Central memory CD8-positive, alpha-beta T cell (primary cell): ENCODE data around the gene ZFP91.

ENCODE experiments used
- ATAC-seq: fragments of 150-1000 bp; cut with Tn5 transposase; replicated peaks from 2 replicates; pipeline ENCODE4 v1.10.0; 2022; ENCODE audit warnings: mild to moderate bottlenecking, moderate FRiP score, moderate number of reproducible peaks; ENCODE audit not compliant: poor library complexity, severe bottlenecking; ENCODE audit errors: extremely low read depth
- DNase-seq, 2 donors: peaks; one replicate each; pipeline ENCODE4 v3.0.0; 2021; ENCODE audit warnings: low spot score in 2 of 2
- H3K27ac Mint-ChIP-seq: one replicate; pipeline ENCODE4 v1.8.0; 2022; ENCODE audit warnings: low read depth, mild to moderate bottlenecking, moderate library complexity, mixed read lengths
- H3K27me3 Mint-ChIP-seq: one replicate; pipeline ENCODE4 v1.8.0; 2022; ENCODE audit warnings: mixed read lengths
- H3K36me3 Mint-ChIP-seq: one replicate; pipeline ENCODE4 v1.8.0; 2022; ENCODE audit warnings: mild to moderate bottlenecking, moderate library complexity, mixed read lengths; ENCODE audit not compliant: insufficient read depth
- H3K4me1 Mint-ChIP-seq: one replicate; pipeline ENCODE4 v1.8.0; 2022; ENCODE audit warnings: mixed read lengths
- H3K4me3 Mint-ChIP-seq: one replicate; pipeline ENCODE4 v1.8.0; 2022; ENCODE audit warnings: mild to moderate bottlenecking, moderate library complexity, mixed read lengths
- H3K9me3 Mint-ChIP-seq: one replicate; pipeline ENCODE4 v1.8.0; 2022; ENCODE audit warnings: mixed read lengths

The ZFP91 gene

GRCh38 chr11:58625086-58625485 lies 46.2 kb downstream of the ZFP91 start:
- Mint-ChIP-seq H3K4me3 (no peak overlapping the region), H3K36me3 (peaks cover 20% of the 10 kb centered on the region), H3K27me3 (no peaks in the 10 kb centered on the region), H3K4me1 (peaks cover 4% of the 10 kb centered on the region), H3K27ac (no peak overlapping the region), H3K9me3 (no peaks in the 10 kb centered on the region)
- DNase-seq: no peak
- ATAC-seq: no peak

DNA sequence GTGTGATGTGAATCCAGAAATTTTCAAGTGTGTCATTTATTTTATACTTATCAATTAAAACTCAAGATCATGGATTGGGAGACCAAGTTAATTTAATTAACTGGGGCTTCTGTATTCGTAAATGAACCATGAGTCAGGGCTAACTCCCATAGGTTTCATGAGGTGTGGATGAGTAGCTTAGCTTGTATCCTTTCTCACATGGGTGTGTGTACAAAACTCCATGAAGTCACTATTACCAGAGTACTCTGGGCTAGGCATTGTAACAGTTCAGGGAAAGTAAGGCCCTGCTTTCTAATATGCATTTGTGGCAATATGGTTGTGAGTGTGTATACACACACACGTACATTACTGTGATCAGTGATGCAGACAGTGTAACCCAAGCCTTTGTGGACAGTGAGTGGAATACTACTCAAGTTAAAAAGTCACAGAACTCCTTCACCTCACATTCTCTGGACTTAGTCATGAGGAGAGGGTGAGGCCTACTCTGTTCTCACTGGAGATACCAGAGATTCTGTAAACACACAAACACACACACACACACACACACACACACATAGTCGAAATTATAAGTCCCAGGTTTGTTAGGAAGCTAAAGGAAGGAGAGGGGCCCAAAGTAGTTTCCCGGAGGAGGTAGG lies 47.1 kb downstream of the ZFP91 start:
- ATAC-seq: no peak
- H3K4me1 Mint-ChIP-seq: peaks cover 4% of the 10 kb centered on the region
- no peaks in the 10 kb centered on the region for H3K9me3 Mint-ChIP-seq

GRCh38 chr11:58626934-58627483 lies 48.1 kb downstream of the ZFP91 start:
- H3K9me3 Mint-ChIP-seq: no peaks in the 10 kb centered on the region
- H3K27me3 Mint-ChIP-seq: no peaks in the 10 kb centered on the region
- H3K4me3 Mint-ChIP-seq: no peak overlapping the region
- DNase-seq (no peak), ATAC-seq (no peak)
- H3K4me1 Mint-ChIP-seq: peaks cover 4% of the 10 kb centered on the region
- H3K27ac Mint-ChIP-seq: no peak overlapping the region
- H3K36me3 Mint-ChIP-seq: peaks cover 13% of the 10 kb centered on the region

More for the DNA sequence above, 47.1 kb downstream of the ZFP91 start:
- Mint-ChIP-seq H3K27me3 (no peaks in the 10 kb centered on the region), H3K27ac (no peak overlapping the region), H3K4me3 (no peak overlapping the region), H3K36me3 (peaks cover 16% of the 10 kb centered on the region)
- no peak for DNase-seq

DNA sequence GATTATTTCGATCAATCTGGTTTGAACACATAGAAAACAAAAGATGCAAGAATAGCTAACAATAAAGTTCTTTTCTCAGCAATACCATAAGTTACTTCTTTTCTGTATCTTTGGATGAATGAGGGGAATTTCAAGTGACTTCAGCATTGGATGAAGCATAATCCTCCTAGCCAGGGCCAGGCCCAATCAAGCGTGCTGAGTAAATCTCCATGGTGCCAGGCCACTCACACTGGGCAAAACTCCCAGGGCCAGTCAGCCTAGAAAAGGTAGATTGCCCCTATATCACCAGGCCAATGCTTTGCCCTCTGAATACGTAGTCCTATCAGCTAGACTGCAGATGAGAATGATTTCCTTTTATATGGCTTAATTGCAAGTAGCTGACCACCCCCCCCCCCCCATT lies 49.6 kb downstream of the ZFP91 start:
- H3K27me3 Mint-ChIP-seq: no peaks in the 10 kb centered on the region
- no peak for ATAC-seq
- DNase-seq: no peak
- peaks cover 10% of the 10 kb centered on the region for H3K36me3 Mint-ChIP-seq
- H3K9me3 Mint-ChIP-seq: no peaks in the 10 kb centered on the region
- H3K4me1 Mint-ChIP-seq: peaks cover 4% of the 10 kb centered on the region
- peak overlapping the region; percentile 17 for H3K27ac Mint-ChIP-seq
- H3K4me3 Mint-ChIP-seq: no peak overlapping the region

DNA sequence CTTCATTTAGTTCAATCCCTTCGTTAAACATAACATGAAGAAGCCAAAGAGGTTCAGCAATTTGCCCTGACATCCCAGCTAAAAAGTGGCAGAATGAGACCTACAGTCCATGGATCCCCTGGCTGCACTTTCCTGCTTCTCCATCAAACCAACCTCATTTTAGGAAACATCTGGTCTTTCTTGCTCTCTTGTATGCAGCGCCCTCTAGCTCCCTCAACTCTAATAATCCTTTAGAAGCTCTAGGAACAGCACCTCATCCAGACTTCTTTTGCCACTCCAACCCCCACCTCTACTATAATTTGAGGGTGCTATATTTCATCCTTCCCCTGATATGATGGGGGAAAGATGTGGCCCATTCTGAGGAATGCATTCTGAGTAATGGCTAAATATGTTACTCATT lies 51.0 kb downstream of the ZFP91 start:
- no peak for DNase-seq

GRCh38 chr11:58631378-58631777 lies 52.5 kb downstream of the ZFP91 start:
- H3K27ac Mint-ChIP-seq: no peak overlapping the region
- ATAC-seq (no peak), DNase-seq (no peak)
- H3K36me3 Mint-ChIP-seq: peaks cover 4% of the 10 kb centered on the region
- H3K27me3 Mint-ChIP-seq: no peaks in the 10 kb centered on the region
- no peaks in the 10 kb centered on the region for H3K9me3 Mint-ChIP-seq
- peaks cover 4% of the 10 kb centered on the region for H3K4me1 Mint-ChIP-seq
- no peak overlapping the region for H3K4me3 Mint-ChIP-seq

More for the DNA sequence above, 51.0 kb downstream of the ZFP91 start:
- Mint-ChIP-seq H3K4me1 (peaks cover 4% of the 10 kb centered on the region), H3K36me3 (peaks cover 5% of the 10 kb centered on the region), H3K27me3 (no peaks in the 10 kb centered on the region), H3K9me3 (no peaks in the 10 kb centered on the region), H3K27ac (no peak overlapping the region), H3K4me3 (no peak overlapping the region)
- ATAC-seq: no peak

DNA sequence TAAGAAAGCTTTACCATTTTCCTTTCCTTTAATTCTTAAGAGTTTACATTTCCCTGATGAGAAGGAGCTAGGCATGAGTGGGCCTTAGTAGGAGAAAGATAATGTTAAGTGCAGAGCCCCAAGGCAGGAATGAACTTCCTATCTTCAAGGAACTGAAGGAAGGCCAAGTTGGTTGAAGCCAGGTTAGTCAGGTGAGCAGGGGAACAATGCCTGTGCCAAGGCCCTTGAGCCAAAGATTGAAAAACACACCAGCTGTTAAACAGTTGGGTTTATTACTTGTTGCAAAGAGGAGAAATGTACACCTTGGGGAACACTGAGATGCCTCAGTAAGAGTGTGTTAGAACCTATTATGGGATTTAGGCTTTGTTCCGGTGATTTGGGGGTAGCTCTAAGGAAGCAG lies 53.6 kb downstream of the ZFP91 start:
- no peak overlapping the region for H3K4me3 Mint-ChIP-seq
- H3K27ac Mint-ChIP-seq: no peak overlapping the region
- peaks cover 2% of the 10 kb centered on the region for H3K36me3 Mint-ChIP-seq
- H3K9me3 Mint-ChIP-seq: no peaks in the 10 kb centered on the region
- H3K4me1 Mint-ChIP-seq: peaks cover 4% of the 10 kb centered on the region
- DNase-seq: no peak
- no peak for ATAC-seq
- no peaks in the 10 kb centered on the region for H3K27me3 Mint-ChIP-seq

DNA sequence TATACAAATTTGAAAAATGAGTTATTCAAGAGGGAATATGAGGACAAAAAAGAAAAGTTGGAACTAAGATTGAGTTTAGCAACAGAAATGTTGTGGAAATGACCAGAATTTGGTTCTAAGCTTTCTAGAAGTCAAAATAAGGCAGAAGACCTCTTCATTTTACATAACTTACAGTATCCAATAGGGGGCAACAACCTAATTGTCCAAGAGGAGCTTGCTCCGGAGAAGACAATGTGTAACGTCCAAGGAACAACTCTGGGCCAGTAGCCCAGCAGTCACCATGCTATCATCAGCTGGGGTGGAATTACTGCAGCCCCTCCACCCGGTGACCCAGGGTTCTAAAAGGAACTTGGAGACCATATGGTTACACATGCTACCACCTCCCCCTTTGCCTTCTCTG lies 57.7 kb downstream of the ZFP91 start:
- no peak for ATAC-seq
- Mint-ChIP-seq H3K27ac (no peak overlapping the region), H3K27me3 (no peaks in the 10 kb centered on the region), H3K36me3 (peaks cover 3% of the 10 kb centered on the region), H3K4me3 (no peak overlapping the region), H3K4me1 (peaks cover 18% of the 10 kb centered on the region), H3K9me3 (no peaks in the 10 kb centered on the region)
- DNase-seq: no peak

- DNase-seq: no peak
- Mint-ChIP-seq H3K9me3 (no peaks in the 10 kb centered on the region), H3K27me3 (no peaks in the 10 kb centered on the region), H3K4me3 (no peak overlapping the region), H3K36me3 (peaks cover 3% of the 10 kb centered on the region), H3K27ac (no peak overlapping the region), H3K4me1 (peaks cover 22% of the 10 kb centered on the region)
- ATAC-seq: no peak
Measured at GRCh38 chr11:58637371-58637770, 58.5 kb downstream of the ZFP91 start.

DNA sequence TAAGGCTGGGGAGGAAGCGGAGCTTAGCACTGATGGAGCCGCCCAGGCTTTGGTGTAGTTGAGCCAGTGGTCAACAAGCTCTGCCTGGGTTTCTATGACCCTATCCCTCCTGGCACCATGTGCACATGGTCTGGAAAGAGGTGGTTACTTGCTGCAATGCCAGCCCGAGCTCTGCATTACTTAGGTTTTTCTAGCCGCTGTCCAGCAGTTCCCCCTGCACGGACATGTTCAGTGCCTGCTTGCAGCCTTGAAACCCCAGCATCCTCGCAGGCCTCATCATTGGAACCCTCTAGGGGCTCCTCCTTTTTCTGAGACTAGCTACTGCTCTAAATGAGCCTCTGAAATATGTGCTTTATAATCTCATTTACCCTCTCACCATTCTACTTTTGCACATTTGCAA lies 60.2 kb downstream of the ZFP91 start:
- DNase-seq (no peak), ATAC-seq (no peak)
- no peak overlapping the region for H3K27ac Mint-ChIP-seq
- H3K4me1 Mint-ChIP-seq: peaks cover 22% of the 10 kb centered on the region
- H3K9me3 Mint-ChIP-seq: no peaks in the 10 kb centered on the region
- H3K27me3 Mint-ChIP-seq: no peaks in the 10 kb centered on the region
- H3K36me3 Mint-ChIP-seq: peaks cover 3% of the 10 kb centered on the region
- no peak overlapping the region for H3K4me3 Mint-ChIP-seq

DNA sequence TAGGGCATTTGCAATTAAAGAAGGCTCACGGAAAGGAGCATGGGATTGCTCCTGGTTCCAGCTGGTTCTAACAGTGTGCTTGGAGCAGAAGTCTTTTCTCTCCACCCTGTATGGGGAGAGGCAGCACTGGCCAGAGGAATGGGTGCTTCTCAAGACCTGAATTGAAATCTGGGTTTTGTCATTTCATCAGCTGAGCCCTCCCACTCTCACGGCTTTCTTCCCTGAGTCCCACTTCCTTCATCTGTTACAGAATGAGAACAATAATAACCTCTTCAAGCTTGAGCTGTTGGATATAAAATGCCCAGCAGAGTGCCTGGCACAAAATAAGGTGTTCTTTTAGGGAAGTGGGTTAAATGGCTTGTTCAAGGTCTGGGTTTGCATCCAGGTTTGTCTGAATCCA lies 60.8 kb downstream of the ZFP91 start:
- H3K9me3 Mint-ChIP-seq: no peaks in the 10 kb centered on the region
- no peak for DNase-seq
- peaks cover 22% of the 10 kb centered on the region for H3K4me1 Mint-ChIP-seq
- peak overlapping the region; percentile 58 for H3K27ac Mint-ChIP-seq
- peaks cover 4% of the 10 kb centered on the region for H3K36me3 Mint-ChIP-seq
- no peak for ATAC-seq
- no peaks in the 10 kb centered on the region for H3K27me3 Mint-ChIP-seq
- H3K4me3 Mint-ChIP-seq: no peak overlapping the region

- Mint-ChIP-seq H3K36me3 (peaks cover 4% of the 10 kb centered on the region), H3K27me3 (no peaks in the 10 kb centered on the region), H3K27ac (peak overlapping the region; percentile 58), H3K4me1 (peaks cover 22% of the 10 kb centered on the region), H3K4me3 (no peak overlapping the region), H3K9me3 (no peaks in the 10 kb centered on the region)
- ATAC-seq: peak; percentile 75
- DNase-seq: no peak
Measured at GRCh38 chr11:58640386-58641023, 61.6 kb downstream of the ZFP91 start.

GRCh38 chr11:58641341-58641740 lies 62.5 kb downstream of the ZFP91 start:
- ATAC-seq: no peak
- DNase-seq: no peak
- H3K27me3 Mint-ChIP-seq: no peaks in the 10 kb centered on the region
- peaks cover 22% of the 10 kb centered on the region for H3K4me1 Mint-ChIP-seq
- H3K9me3 Mint-ChIP-seq: no peaks in the 10 kb centered on the region
- peak overlapping the region; percentile 58 for H3K27ac Mint-ChIP-seq
- no peak overlapping the region for H3K4me3 Mint-ChIP-seq
- H3K36me3 Mint-ChIP-seq: peaks cover 4% of the 10 kb centered on the region
